H1 (cell line): Measurements from ENCODE around the gene DENND1A. TPM values are rescaled to one million over a fixed set of nuclear protein-coding genes. Genes with fewer than 3 reads are reported as not detected.

Experiments used
- CTCF ChIA-PET: fragments of 300-600 bp; sonication (Branson Sonifier 250); formaldehyde crosslinking; loops from one replicate; lab custom pipeline; 2021; ENCODE audit not compliant: partially characterized antibody; lab: Charles Lee
- POLR2A ChIA-PET: fragments of 300-600 bp; sonication (Branson Sonifier 250); formaldehyde crosslinking; loops from one replicate; lab custom pipeline; 2021; ENCODE audit warnings: inconsistent platforms; ENCODE audit not compliant: partially characterized antibody; lab: Charles Lee
- DNase-seq, 2 experiments: peaks; one replicate each; pipeline versions ENCODE4 v3.0.0 to v3.0.0-alpha.2; 2010 to 2022; ENCODE audit warnings: low spot score in 2 of 2, low read depth in 1 of 2, mixed read lengths in 1 of 2
- FAIRE-seq: peaks from 2 replicates; lab custom pipeline; 2011; peaks lifted over from hg19 to GRCh38; lab: Jason Lieb, UNC
- H2AFZ ChIP-seq: 2 replicates; pipeline ENCODE4 v1.8.1; 2012; ENCODE audit warnings: low read length, inconsistent platforms
- H2AK5ac ChIP-seq: 2 replicates; pipeline ENCODE4 v1.6.1; 2013; ENCODE audit warnings: low read depth, low read length
- H2BK120ac ChIP-seq: replicated peaks from 2 replicates; pipeline ENCODE3; 2013; ENCODE audit warnings: low read depth, low read length, inconsistent platforms
- H2BK12ac ChIP-seq: 2 replicates; pipeline ENCODE4 v1.6.1; 2013; ENCODE audit warnings: low read depth, low read length
- H2BK15ac ChIP-seq: 2 replicates; pipeline ENCODE4 v1.6.1; 2013; ENCODE audit warnings: low read length
- H2BK20ac ChIP-seq: 2 replicates; pipeline ENCODE4 v1.6.1; 2013; ENCODE audit warnings: low read length
- H2BK5ac ChIP-seq: 2 replicates; pipeline ENCODE4 v1.6.1; 2013; ENCODE audit warnings: low read depth, low read length
- H3K14ac ChIP-seq: 2 replicates; pipeline ENCODE4 v1.6.1; 2013; ENCODE audit warnings: inconsistent platforms; ENCODE audit not compliant: insufficient read length
- H3K18ac ChIP-seq: 2 replicates; pipeline ENCODE4 v1.6.1; 2013; ENCODE audit warnings: low read length; ENCODE audit errors: extremely low read depth
- H3K23ac ChIP-seq: 2 replicates; pipeline ENCODE4 v1.6.1; 2013; ENCODE audit warnings: inconsistent platforms; ENCODE audit not compliant: insufficient read length
- H3K23me2 ChIP-seq: 2 replicates; pipeline ENCODE4 v1.6.1; 2013; ENCODE audit warnings: low read depth, low read length
- H3K27ac ChIP-seq: 2 replicates; pipeline ENCODE4 v1.6.1; 2011; ENCODE audit warnings: low read depth, low read length, inconsistent platforms
- H3K27me3 ChIP-seq, 4 experiments: replicated peaks in 1 of 4; 1 replicate in 1 of 4; 2 replicates in 3 of 4; pipeline versions ENCODE4 v1.6.1 to v1.8.1; 2011 to 2013; ENCODE audit warnings: low read length in 3 of 4, mild to moderate bottlenecking in 3 of 4, inconsistent platforms in 2 of 4, mixed read lengths in 2 of 4, moderate library complexity in 1 of 4; ENCODE audit not compliant: control insufficient read depth in 3 of 4, insufficient read depth in 3 of 4; ENCODE audit errors: extremely low read depth in 1 of 4
- H3K36me3 ChIP-seq, 4 experiments: 2 replicates each; pipeline versions ENCODE4 v1.6.1 to v1.8.1; 2011 to 2013; ENCODE audit warnings: mild to moderate bottlenecking in 4 of 4, low read length in 3 of 4, moderate library complexity in 2 of 4, control low read depth in 1 of 4, inconsistent platforms in 1 of 4; ENCODE audit not compliant: insufficient read depth in 4 of 4, control insufficient read depth in 2 of 4
- H3K4ac ChIP-seq: replicated peaks from 2 replicates; pipeline ENCODE3; 2013; ENCODE audit warnings: low read length, low read depth, mixed read lengths, inconsistent platforms; ENCODE audit not compliant: insufficient read length
- H3K4me1 ChIP-seq, 4 experiments: replicated peaks in 1 of 4; 1 replicate in 1 of 4; 2 replicates in 3 of 4; pipeline versions ENCODE4 v1.6.1 to v1.8.1; 2011 to 2013; ENCODE audit warnings: low read length in 3 of 4, inconsistent platforms in 2 of 4, mixed read lengths in 1 of 4; ENCODE audit not compliant: insufficient read depth in 4 of 4, control insufficient read depth in 3 of 4
- H3K4me2 ChIP-seq, 2 experiments: 2 replicates each; pipeline versions ENCODE4 v1.6.1 to v1.8.1; 2011 to 2013; ENCODE audit warnings: low read depth in 2 of 2, low read length in 2 of 2, control low read depth in 1 of 2, inconsistent platforms in 1 of 2, mild to moderate bottlenecking in 1 of 2; ENCODE audit not compliant: insufficient read depth in 1 of 2
- H3K4me3 ChIP-seq, 4 experiments: fragments of 200-600, 300-600 bp in 1 of 4; sonication (generic), shearing (Covaris generic), sonication (Bioruptor Twin) in 1 of 4; 2 replicates each; pipeline versions ENCODE4 v1.5.1 to v1.8.1; 2011 to 2016; ENCODE audit warnings: low read length in 4 of 4, low read depth in 3 of 4, control low read depth in 2 of 4, inconsistent platforms in 2 of 4, mild to moderate bottlenecking in 2 of 4, mixed read lengths in 1 of 4, moderate library complexity in 1 of 4; ENCODE audit not compliant: insufficient read depth in 2 of 4; ENCODE audit errors: extremely low read depth in 1 of 4
- H3K56ac ChIP-seq: replicated peaks from 2 replicates; pipeline ENCODE3; 2013; ENCODE audit warnings: low read depth, mild to moderate bottlenecking, mixed read lengths, low read length, inconsistent platforms; ENCODE audit not compliant: insufficient read length
- H3K79me1 ChIP-seq: 2 replicates; pipeline ENCODE4 v1.6.1; 2013; ENCODE audit warnings: low read depth, low read length, control low read depth
- H3K79me2 ChIP-seq, 2 experiments: 2 replicates each; pipeline versions ENCODE4 v1.6.1 to v1.8.1; 2012 to 2013; ENCODE audit warnings: low read length in 2 of 2, mild to moderate bottlenecking in 2 of 2, inconsistent platforms in 1 of 2; ENCODE audit not compliant: insufficient read depth in 2 of 2, control insufficient read depth in 1 of 2
- H3K9ac ChIP-seq, 4 experiments: replicated peaks in 1 of 4; 1 replicate in 1 of 4; 2 replicates in 3 of 4; pipeline versions ENCODE4 v1.6.1 to v1.8.1; 2011 to 2013; ENCODE audit warnings: low read depth in 3 of 4, low read length in 3 of 4, control low read depth in 2 of 4, mild to moderate bottlenecking in 2 of 4, moderate library complexity in 2 of 4, inconsistent platforms in 1 of 4; ENCODE audit errors: extremely low read depth in 1 of 4
- H3K9me3 ChIP-seq, 2 experiments: 2 replicates each; pipeline versions ENCODE4 v1.6.1 to v1.8.1; 2012 to 2013; ENCODE audit warnings: mild to moderate bottlenecking in 2 of 2, moderate library complexity in 2 of 2, control low read depth in 1 of 2, inconsistent platforms in 1 of 2, low read depth in 1 of 2, low read length in 1 of 2, mixed read lengths in 1 of 2; ENCODE audit not compliant: insufficient read depth in 2 of 2
- H4K20me1 ChIP-seq, 2 experiments: replicated peaks in 1 of 2; 2 replicates each; pipeline versions ENCODE3 to v1.8.1; 2011 to 2013; ENCODE audit warnings: inconsistent platforms in 2 of 2, low read length in 2 of 2, mild to moderate bottlenecking in 1 of 2; ENCODE audit not compliant: insufficient read depth in 2 of 2, control insufficient read depth in 1 of 2
- H4K5ac ChIP-seq: 2 replicates; pipeline ENCODE4 v1.6.1; 2013; ENCODE audit warnings: low read length, low read depth, mixed read lengths, inconsistent platforms; ENCODE audit not compliant: insufficient read length
- H4K8ac ChIP-seq: 2 replicates; pipeline ENCODE4 v1.8.0; 2013; ENCODE audit warnings: mild to moderate bottlenecking, moderate library complexity, low read length, inconsistent platforms; ENCODE audit not compliant: insufficient read depth; ENCODE audit errors: extremely low read depth
- H4K91ac ChIP-seq: replicated peaks from 2 replicates; pipeline ENCODE3; 2013; ENCODE audit warnings: low read length, mixed read lengths, inconsistent platforms; ENCODE audit not compliant: insufficient read length
- POLR2A ChIP-seq, 2 experiments: IDR thresholded peaks; 1 replicate in 1 of 2; 2 replicates in 1 of 2; pipeline ENCODE4 v1.6.1; 2011; ENCODE audit warnings: low read depth in 2 of 2, low read length in 2 of 2, mild to moderate bottlenecking in 2 of 2; ENCODE audit errors: control extremely low read depth in 1 of 2
- TAF1 ChIP-seq: IDR thresholded peaks from 2 replicates; pipeline ENCODE4 v1.6.1; 2011; ENCODE audit warnings: mild to moderate bottlenecking, low read depth, low read length
- WGBS, 2 experiments: shearing (Covaris generic) in 1 of 2; methylation state at CpG; one replicate each; pipeline versions ENCODE4 v1.1.6 to v1.1.7; 2013 to 2015; ENCODE audit warnings: low lambda C conversion rate in 2 of 2, mixed read lengths in 2 of 2, inconsistent platforms in 1 of 2, low coverage in 1 of 2, missing lambda C conversion rate in 1 of 2; ENCODE audit not compliant: insufficient replicate concordance in 2 of 2, insufficient coverage in 1 of 2, insufficient read length in 1 of 2; ENCODE audit errors: extremely low coverage in 1 of 2, missing lambda C conversion rate in 1 of 2; 5-methylcytosine and 5-hydroxymethylcytosine counted together
- polyA plus RNA-seq, 7 experiments: library from polyadenylated mRNA; depleted of rRNA in 3 of 7; stranded (reverse) in 5 of 7; unstranded in 2 of 7; fragments of >200 nt in 5 of 7; fragments of 200-250 nt in 2 of 7; gene quantifications; 1 replicate in 5 of 7; 2 replicates in 1 of 7; 4 replicates in 1 of 7; pipeline versions ENCODE4 v1.2.1 to v1.2.3, GENCODE V29; 2011 to 2013; ENCODE audit warnings: missing spikeins in 2 of 7, mixed read lengths in 2 of 7
- total RNA-seq: library from RNA; stranded (reverse); fragmentation: NEBNext Ultra II Directional; extraction: Animal tissue kit (Norgen Biotek cat#: 25700); gene quantifications from 2 replicates; pipeline ENCODE4 v1.2.1, GENCODE V29; 2021

Gene DENND1A
- total and polyA plus RNA-seq, 2 of the 8 experiments (the other 6 are each of a cell fraction or from before 2014, with no cell fraction given), result 24.1 to 26.4 TPM

GRCh38 chr9:123357743-123358059 is 572.2 kb downstream of the DENND1A start:
- Histone ChIP-seq H3K23me2 (peaks cover 11% of the 10 kb centered on the region), H3K4me1 (peaks cover 17 to 54% (median 38%) of the 10 kb centered on the region in 4 experiments), H2BK20ac (peak overlapping the region; percentile 73), H3K23ac (no peak overlapping the region), H3K9me3 (no peaks in the 10 kb centered on the region), H2BK12ac (peak overlapping the region; percentile 98; the same call in 1 of the 2 replicates), H2AFZ (no peak overlapping the region), H2BK120ac (peak overlapping the region; percentile 63), H3K18ac (peak overlapping the region; percentile 71), H2AK5ac (peak overlapping the region; percentile 92), H3K79me2 (no peaks in the 10 kb centered on the region), H3K27me3 (no peaks in the 10 kb centered on the region; a peak in 2 of 7 replicates), H4K91ac (peak overlapping the region; percentile 98), H3K9ac (peak overlapping the region in 1 of 4 experiments; percentile 45; a peak in 2 of 7 replicates), H3K4me2 (peak overlapping the region; percentile 75 to 85), H4K5ac (peak overlapping the region; percentile 78), H2BK15ac (peak overlapping the region; percentile 95), H4K8ac (no peak overlapping the region; the same call in 1 of the 2 replicates), H3K36me3 (no peaks in the 10 kb centered on the region), H3K56ac (no peak overlapping the region), H2BK5ac (peak overlapping the region; percentile 60; the same call in 1 of the 2 replicates), H3K14ac (no peak overlapping the region), H3K79me1 (no peaks in the 10 kb centered on the region), H4K20me1 (peaks cover 0 to 2% of the 10 kb centered on the region in 2 experiments), H3K4me3 (peak overlapping the region in 2 of 4 experiments; percentile 23 to 62; a peak in 4 of 8 replicates), H3K4ac (peak overlapping the region; percentile 88), H3K27ac (peak overlapping the region; percentile 62; the same call in 1 of the 2 replicates)
- ChIA-PET CTCF (interaction anchor here (1.0 to 22.0 kb wide), 3 partner anchors 9 to 266 kb away, joined by 4 to 668 read pairs (median 5); no protein-coding TSS in a partner anchor), POLR2A (interaction anchor here (1.0 to 2.4 kb wide), 4 partner anchors 8 to 27 kb away, joined by 3 to 6 read pairs (median 4); no protein-coding TSS in a partner anchor)
- DNase-seq, result no peak
- FAIRE-seq, result no peak
- 89% methylated on average over 2 of the region's 2 CpGs; no CpG with 5 or more reads in 1 of the 2 experiments for WGBS, 2 experiments
- TF ChIP-seq TAF1 (no peak), POLR2A (IDR thresholded peaks at IDR 0.05; ENCODE audit: control extremely low read depth in 1 of 2, low read depth in 2 of 2, low read length in 2 of 2) (no peak)
